Nephron (organoid): ENCODE data around the gene SNX18.

ENCODE experiments used
- H3K27ac Mint-ChIP-seq, 3 experiments: 2 replicates each; pipeline ENCODE4 v1.8.0; 2020; ENCODE audit warnings: mixed read lengths in 3 of 3, mild to moderate bottlenecking in 2 of 3, moderate library complexity in 1 of 3
- H3K27me3 Mint-ChIP-seq: 2 replicates; pipeline ENCODE4 v1.8.0; 2021; ENCODE audit warnings: low read depth, mild to moderate bottlenecking, moderate library complexity, mixed read lengths
- H3K36me3 Mint-ChIP-seq: 2 replicates; pipeline ENCODE4 v1.8.0; 2020; ENCODE audit warnings: low read depth, mixed read lengths
- H3K4me1 Mint-ChIP-seq: 2 replicates; pipeline ENCODE4 v1.8.0; 2020; ENCODE audit warnings: mixed read lengths
- H3K4me3 Mint-ChIP-seq, 3 experiments: 2 replicates each; pipeline ENCODE4 v1.8.0; 2020; ENCODE audit warnings: mild to moderate bottlenecking in 3 of 3, mixed read lengths in 3 of 3, moderate library complexity in 2 of 3
- H3K9me3 Mint-ChIP-seq: 2 replicates; pipeline ENCODE4 v1.8.0; 2020; ENCODE audit warnings: mixed read lengths
- CTCF ChIP-seq, 3 experiments: fragments of 200-600 bp; sonication (generic); IDR thresholded peaks; one replicate each; pipeline ENCODE4 v1.5.0; 2021; ENCODE audit warnings: antibody characterized with exemption in 3 of 3; ENCODE audit not compliant: unreplicated experiment in 3 of 3

The SNX18 gene

GRCh38 chr5:54571462-54571861, 53.9 kb downstream of the SNX18 start:
- Mint-ChIP-seq H3K36me3 (no peaks in the 10 kb centered on the region), H3K4me3 (no peak overlapping the region), H3K27ac (peak overlapping the region in 1 of 3 experiments; percentile 67), H3K4me1 (peaks cover 14% of the 10 kb centered on the region), H3K9me3 (peaks cover 7% of the 10 kb centered on the region), H3K27me3 (no peaks in the 10 kb centered on the region)
- no peak for TF ChIP-seq CTCF (IDR thresholded peaks at IDR 0.05; ENCODE audit: unreplicated experiment in 3 of 3)

GRCh38 chr5:54573812-54574489, 56.4 kb downstream of the SNX18 start:
- TF ChIP-seq CTCF (IDR thresholded peaks at IDR 0.05; ENCODE audit: unreplicated experiment in 3 of 3), result no peak
- Mint-ChIP-seq H3K27me3 (no peaks in the 10 kb centered on the region), H3K4me1 (peaks cover 14% of the 10 kb centered on the region), H3K9me3 (no peaks in the 10 kb centered on the region), H3K27ac (peak overlapping the region in 1 of 3 experiments; percentile 7), H3K4me3 (no peak overlapping the region), H3K36me3 (no peaks in the 10 kb centered on the region)

GRCh38 chr5:54577528-54577927, 60.0 kb downstream of the SNX18 start:
- no peak for TF ChIP-seq CTCF (IDR thresholded peaks at IDR 0.05; ENCODE audit: unreplicated experiment in 3 of 3)
- no peaks in the 10 kb centered on the region for H3K36me3 Mint-ChIP-seq
- H3K27ac Mint-ChIP-seq, result no peak overlapping the region
- H3K9me3 Mint-ChIP-seq, result no peaks in the 10 kb centered on the region
- H3K4me3 Mint-ChIP-seq, result no peak overlapping the region
- peaks cover 25% of the 10 kb centered on the region for H3K4me1 Mint-ChIP-seq
- H3K27me3 Mint-ChIP-seq, result no peaks in the 10 kb centered on the region

- Mint-ChIP-seq H3K4me3 (no peak overlapping the region), H3K4me1 (peaks cover 25% of the 10 kb centered on the region), H3K9me3 (no peaks in the 10 kb centered on the region), H3K27ac (no peak overlapping the region), H3K36me3 (no peaks in the 10 kb centered on the region), H3K27me3 (no peaks in the 10 kb centered on the region)
- TF ChIP-seq CTCF (IDR thresholded peaks at IDR 0.05; ENCODE audit: unreplicated experiment in 3 of 3), result no peak
These were observed 60.5 kb downstream of the SNX18 start for GRCh38 chr5:54577937-54578653.

GRCh38 chr5:54579591-54580295, 62.2 kb downstream of the SNX18 start:
- H3K4me1 Mint-ChIP-seq, result peaks cover 20% of the 10 kb centered on the region
- peak overlapping the region; percentile 20 to 64 (median 49) for H3K27ac Mint-ChIP-seq
- no peaks in the 10 kb centered on the region for H3K27me3 Mint-ChIP-seq
- TF ChIP-seq CTCF (IDR thresholded peaks at IDR 0.05; ENCODE audit: unreplicated experiment in 3 of 3), result no peak
- H3K4me3 Mint-ChIP-seq, result no peak overlapping the region
- no peaks in the 10 kb centered on the region for H3K9me3 Mint-ChIP-seq
- no peaks in the 10 kb centered on the region for H3K36me3 Mint-ChIP-seq
